ENCODE measurements around the gene CDH6.
"Not testable (repeated sequence)": the region's sequence is repeated elsewhere in the genome, so short reads cannot be mapped to it uniquely, and the experiment has no call there.

Gene CDH6

GRCh38 chr5:31334061-31334860 is 140.8 kb downstream of the CDH6 start:
- DNase-seq, result no peak

- DNase-seq, result no peak
Measured at GRCh38 chr5:31335456-31335855, 142.0 kb downstream of the CDH6 start.

- no peak for DNase-seq
Measured at GRCh38 chr5:31343946-31344345, 150.5 kb downstream of the CDH6 start.

DNA sequence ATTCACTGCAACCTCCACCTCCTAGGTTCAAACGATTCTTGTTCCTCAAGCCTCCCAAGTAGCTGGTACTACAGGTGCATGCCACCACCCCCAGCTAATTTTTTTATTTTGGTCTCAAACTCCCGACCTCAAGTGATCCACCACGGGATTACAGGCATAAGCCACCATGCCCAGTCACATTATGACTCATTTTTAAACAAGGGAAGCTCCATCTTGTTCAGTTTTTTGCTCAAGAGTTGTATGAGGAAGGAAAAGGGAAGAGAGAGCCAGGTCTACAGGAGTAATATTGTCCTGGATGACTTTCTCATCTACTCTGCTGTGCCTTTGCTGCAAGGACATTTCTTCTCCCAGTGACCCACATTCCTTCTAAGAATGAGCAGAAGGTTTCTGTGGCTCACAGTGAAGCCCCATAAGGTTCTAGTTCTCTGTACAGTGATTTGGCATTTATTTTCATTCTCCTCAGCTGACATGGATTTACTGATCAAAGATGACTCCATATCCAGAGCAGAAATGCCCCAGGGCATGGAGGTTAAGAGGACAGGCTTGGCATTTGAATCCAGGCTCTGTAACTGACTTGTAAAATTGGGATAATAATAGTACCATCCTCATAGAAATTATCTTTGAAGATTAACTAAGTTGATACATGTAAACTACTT is 153.5 kb downstream of the CDH6 start:
- no peak for DNase-seq

DNA sequence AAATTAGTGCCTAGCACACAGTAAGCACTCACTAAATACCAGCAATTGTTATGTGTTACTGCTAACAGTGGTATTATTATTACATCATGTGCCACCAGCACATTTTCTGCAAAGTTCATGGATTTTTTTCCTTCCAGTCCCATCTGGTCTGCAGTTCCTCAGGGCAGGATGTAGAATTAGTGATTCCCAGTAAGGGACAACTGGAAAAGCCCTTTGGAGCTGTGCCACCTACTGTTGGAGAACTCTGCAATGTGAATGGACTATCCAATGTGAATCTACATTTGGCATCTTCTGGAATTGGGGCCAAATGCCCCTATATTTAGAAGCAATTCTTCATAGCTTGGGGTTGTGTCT is 154.0 kb downstream of the CDH6 start:
- no peak for DNase-seq

DNA sequence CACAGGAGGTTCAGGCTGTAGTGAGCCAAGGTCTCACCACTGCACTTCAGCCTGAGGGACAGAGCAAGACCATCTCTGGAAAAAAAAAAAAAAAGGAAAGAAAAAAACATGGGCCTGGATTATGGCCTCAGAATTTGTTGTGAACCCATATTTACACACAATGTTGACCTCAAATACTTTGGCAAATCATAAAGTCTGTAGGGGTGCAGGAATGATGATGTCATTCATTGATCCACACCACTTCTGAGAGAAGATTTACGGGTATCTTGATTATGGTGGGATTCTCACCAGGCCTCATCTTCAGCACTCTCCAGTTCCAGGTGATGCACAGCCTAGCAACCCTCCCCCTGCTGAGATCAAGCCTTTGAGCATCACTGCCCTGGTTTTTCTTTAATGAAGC is 156.9 kb downstream of the CDH6 start:
- no peak for DNase-seq

- DNase-seq, result no peak
Measured at GRCh38 chr5:31355337-31355736, 161.9 kb downstream of the CDH6 start.

GRCh38 chr5:31357038-31357437 is 163.6 kb downstream of the CDH6 start:
- DNase-seq, result no peak

- DNase-seq, result no peak
Measured at GRCh38 chr5:31359839-31360238, 166.4 kb downstream of the CDH6 start.

- no peak for DNase-seq
Measured at GRCh38 chr5:31361234-31361633, 167.7 kb downstream of the CDH6 start.

DNA sequence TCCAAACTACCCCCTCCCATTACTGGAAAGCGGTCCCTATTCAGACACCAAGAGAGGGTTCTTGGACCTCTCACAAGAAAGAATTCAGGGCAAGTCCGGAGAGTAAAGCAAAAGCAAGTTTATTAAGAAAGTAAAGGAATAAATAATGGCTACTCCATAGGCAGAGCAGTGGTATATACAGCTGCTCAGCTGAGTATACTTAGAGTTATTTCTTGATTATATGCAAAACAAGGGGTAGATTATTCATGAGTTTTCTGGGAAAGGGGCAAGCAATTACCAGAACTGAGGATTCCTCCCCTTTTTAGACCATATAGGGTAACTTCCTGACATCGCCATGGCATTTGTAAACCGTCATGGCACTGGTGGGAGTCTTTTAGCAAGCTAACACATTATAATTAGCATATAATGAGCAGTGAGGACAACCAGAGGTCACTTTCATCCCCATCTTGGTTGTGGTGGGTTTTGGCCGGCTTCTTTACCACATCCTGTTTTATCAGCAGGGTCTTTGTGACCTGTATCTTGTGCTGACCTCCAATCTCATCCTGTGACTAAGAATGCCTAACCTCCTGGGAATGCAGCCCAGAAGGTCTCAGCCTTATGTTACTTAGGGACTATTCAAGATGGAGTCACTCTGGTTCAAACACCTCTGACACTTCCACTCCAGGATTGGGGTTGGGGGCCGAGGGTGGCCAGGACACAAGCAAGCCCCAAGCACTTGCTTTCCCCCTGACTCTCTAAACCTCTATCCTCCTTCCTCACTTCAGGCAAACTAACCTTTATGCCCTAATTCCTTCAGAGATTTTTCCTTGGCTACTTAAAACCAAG is 168.4 kb downstream of the CDH6 start:
- not testable (repeated sequence) for DNase-seq

GRCh38 chr5:31362529-31362900 is 169.0 kb downstream of the CDH6 start:
- DNase-seq, result no peak

GRCh38 chr5:31362931-31363568 is 169.6 kb downstream of the CDH6 start:
- no peak for DNase-seq

- no peak for DNase-seq
Measured at GRCh38 chr5:31364881-31365636, 171.6 kb downstream of the CDH6 start.

GRCh38 chr5:31365776-31366175 is 172.3 kb downstream of the CDH6 start:
- DNase-seq, result no peak

DNA sequence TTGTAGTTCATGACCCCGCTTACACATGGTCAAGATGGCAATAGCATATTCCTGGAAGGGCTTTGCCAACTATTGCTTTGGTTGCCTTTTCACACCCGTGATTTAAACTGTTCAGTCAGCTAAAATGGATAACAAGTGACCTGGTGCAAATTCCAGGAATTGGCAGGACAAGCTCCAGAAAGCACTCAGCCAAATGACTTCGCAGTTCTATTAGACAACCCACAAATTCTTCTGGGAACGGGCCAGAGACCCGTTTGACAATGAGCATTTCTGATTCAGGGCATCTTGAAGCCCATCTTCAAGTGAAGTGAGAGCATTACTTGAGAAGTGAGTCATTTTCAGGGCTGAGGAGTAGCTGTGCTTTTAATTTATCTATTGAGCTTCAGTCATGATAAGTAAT is 173.5 kb downstream of the CDH6 start:
- DNase-seq, result no peak

- DNase-seq, result no peak
Measured at GRCh38 chr5:31372124-31372523, 178.6 kb downstream of the CDH6 start.

DNA sequence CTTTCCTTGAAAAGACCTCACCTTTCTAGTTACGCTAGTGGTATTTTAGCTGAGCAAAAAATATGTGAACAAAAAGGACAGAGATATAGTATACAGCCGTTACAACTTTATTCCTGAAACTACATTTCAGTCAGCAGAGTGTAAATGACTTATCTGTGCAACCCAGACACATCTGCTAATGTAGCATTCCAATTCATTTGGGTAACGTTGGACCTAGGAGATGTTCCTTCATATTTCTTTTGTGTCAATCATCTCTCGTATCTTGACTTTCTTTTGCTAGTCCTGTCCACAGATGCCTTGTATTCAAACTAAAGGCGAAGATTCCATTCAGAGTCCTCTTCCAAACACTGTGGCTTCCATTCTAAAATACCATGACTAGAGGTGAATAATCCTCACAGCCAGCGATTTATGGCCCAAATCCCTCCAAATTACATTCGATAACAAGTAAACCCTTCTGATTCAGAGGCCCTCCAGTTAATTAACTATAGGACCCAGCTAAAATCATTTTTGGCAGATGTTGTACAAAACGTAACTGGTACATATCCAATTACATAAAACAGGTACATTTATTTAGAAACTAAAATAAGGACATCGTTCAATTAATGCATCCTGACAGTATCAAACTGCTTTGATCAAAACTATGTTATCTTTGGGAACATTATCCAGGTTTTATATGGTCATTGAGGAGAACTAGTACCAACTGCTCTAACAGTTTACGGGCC is 182.7 kb downstream of the CDH6 start:
- DNase-seq, result no peak

DNA sequence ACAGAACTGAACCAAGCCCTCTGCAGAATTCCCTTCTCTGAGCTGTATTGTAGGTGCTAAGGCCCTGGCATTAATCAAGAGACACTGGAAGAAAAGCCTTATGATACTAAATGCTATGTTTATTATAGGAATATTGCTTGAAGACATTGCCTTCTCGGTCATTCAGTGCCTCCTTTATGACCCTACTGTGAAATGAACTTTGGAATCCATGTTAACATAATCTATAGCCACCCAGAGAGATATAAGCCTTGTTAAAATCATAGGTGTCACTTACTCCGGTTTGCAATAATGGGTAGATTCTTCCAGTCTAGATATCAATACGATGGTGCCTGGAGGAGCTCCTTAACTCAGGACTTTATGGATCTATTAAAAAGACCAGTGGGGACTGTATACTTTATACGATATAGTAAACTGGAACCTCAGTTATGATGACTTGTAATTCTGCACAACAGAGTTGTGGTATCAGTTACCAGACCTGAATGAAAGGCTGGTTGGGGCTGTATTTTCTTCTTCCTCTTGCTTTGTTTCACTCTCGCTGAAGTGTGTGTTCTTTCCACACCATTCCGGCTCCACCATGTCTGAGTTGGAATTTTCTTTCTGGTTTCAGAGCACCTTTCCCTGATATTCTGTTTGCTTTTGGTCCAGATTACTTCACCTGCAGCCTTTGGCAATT is 183.9 kb downstream of the CDH6 start:
- DNase-seq, result no peak

GRCh38 chr5:31378136-31378535 is 184.7 kb downstream of the CDH6 start:
- DNase-seq, result no peak
